SKM-1 treated with dmso at 0.1 percent for 144 hours (cell line): ENCODE data around the gene RAD9A.

Source experiments
- DNase-seq: peaks from one replicate; lab custom pipeline; 2025; ENCODE audit not compliant: unreplicated experiment; lab: John Stamatoyannopoulos, UW

RAD9A gene

DNA sequence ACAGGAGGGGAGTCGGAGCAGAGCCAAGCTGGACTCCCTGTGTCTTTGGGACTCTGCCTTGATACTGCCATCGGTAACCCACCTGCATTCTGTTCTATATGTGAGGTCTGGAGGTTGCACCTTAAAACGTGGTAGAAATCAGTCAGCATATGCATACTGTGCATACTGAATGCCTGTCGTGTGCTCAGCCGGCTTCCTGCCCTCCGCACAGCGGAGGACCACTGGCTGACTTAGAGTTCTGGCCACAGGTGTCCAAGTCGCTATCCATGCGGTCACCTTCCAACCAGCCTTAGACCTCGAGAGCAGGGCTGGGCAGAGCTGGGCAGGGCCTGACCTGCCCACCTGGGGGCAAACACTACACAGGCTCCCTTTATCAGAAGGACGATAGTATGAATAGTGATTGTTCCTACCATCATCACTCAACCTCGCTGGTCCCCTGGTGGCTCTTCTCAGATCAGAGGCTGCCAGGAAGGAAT lies 15.9 kb downstream of the RAD9A start:
- DNase-seq = no peak

DNA sequence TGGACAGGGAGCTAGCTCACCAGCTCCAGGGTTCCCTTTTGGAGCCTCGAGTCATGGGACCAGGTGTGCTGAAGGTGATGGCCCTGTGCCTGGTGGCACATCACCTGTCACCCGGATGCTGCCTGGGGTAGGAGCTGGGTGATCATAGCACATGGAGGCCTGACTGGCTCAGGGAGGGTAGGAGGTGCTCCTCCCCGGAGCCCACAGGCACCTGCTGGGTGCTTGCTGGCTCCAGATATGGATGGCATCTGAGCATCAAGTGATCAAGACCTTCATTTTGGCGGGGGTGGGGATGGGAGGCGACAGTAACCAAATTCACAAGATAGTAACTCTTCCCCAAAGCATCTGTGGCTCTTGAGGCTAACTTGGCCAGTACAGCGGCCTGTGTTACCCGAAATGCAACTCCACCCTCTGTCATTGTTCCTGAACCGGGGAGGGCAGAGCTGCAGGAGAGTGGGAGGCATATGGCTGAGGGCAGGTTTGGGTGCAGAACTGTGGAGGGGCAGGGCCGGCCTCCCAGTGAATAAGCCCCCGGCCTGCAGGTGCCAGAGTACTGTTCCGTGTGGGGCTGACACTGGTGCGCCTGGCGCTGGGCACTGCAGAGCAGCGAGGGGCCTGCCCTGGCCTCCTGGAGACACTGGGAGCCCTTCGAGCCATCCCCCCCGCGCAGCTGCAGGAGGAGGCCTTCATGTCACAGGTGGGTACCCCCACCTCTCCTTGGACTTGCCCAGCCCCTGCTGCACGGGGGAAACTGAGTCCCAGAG lies 16.8 kb downstream of the RAD9A start:
- DNase-seq = no peak

DNA sequence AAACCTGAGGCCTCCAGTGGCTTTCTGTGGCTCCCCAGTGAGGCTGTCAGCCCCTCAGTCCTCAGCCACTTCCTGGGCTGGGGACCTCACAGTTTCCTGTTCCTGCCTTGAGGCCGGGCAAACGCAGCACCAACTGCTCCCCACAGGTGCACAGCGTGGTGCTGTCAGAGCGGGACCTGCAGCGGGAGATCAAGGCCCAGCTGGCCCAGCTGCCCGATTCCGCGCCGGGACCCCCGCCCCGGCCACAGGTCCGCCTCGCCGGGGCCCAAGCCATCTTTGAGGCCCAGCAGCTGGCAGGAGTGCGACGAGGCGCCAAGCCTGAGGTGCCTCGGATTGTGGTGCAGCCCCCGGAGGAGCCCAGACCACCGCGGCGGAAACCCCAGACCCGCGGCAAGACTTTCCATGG lies 17.5 kb downstream of the RAD9A start:
- no peak for DNase-seq

DNA sequence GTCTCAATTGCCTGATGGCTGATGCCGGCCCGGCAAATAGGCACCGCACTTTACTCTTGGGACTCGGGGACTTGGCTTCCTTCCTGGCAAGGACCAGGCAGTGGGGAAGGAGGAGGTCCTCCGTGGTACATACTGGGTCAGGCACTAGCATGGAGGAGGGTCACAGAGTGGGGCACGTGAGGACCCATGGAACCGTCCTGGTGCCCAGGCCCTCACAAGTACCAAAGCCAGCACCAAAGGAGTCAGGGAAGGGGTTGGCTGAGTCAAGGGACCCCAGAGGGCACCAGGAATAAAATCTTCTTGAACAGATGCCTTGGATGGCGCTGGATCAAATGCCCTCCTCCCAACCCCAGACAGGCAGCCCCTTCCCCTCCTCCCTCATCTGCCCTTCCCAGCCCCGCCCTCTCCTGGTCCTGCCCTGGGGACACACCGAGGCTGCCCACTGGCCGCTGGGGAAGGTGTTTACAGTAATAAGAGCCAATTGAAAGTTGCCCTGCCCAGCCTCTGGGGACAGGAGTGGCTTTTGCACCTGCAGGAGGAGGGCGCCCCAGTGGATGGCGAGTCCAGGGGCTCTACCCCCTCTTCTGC lies 18.1 kb downstream of the RAD9A start:
- DNase-seq = no peak

DNA sequence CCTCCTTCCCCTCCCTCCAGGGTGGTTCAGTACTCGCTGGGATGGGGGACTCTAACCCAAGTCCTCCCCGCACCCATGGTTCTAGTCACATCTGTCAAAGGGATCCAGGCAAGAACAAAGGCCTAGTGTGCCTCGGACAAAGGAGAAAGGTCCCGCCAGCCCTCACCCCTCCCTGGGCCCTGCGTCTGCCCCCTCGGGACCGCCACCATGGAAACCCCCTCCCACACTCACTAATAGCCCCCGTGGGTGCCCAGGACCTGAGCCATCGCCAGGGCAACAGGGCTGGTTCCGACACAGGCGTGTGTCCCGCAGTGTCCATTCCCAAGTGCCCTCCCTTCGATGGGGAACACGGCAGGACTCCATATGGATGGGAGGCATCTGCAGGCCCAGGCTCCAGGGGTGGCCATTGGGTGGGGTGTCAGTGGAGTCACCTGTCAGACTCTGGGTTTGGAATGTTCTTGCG lies 18.6 kb downstream of the RAD9A start:
- DNase-seq = no peak

DNA sequence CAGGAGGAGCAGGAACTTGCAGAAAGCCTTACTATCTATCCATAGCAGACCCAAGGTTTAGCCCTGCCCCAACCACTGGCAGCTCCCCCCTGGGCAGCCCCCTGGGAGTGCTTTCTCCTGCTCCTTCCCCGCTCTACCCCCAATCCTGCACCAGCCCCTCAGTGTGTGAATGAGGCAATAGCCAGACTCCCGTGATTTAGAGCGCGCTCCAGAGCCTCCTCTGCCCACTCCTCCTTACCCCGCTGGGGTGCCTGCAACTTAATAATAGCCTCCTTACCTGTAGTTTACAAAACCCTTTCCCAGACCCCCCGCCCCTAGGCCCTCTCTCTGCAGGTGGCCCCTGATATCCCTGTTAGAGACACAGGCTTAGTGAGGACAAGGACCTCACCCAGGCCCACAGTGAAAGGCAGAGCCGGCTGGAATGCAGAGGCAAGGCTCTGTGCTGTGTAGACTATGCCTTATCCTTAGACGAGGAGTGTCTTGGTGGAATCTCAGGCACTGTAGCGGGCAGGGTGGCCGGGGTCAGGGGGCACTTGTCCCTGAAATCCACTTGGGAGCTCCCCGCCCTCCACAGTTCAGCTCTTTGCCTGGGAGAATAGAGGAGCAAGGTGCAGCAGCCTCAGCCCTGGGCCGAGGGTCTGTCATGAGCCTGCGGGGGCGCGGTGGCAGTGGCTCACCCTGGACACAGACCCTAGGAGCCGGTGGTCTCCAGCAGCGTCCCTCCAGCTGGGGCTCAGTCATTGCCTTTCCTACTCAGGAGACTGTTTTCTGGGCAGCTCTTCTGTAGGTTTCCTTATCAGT lies 19.4 kb downstream of the RAD9A start:
- DNase-seq = no peak

DNA sequence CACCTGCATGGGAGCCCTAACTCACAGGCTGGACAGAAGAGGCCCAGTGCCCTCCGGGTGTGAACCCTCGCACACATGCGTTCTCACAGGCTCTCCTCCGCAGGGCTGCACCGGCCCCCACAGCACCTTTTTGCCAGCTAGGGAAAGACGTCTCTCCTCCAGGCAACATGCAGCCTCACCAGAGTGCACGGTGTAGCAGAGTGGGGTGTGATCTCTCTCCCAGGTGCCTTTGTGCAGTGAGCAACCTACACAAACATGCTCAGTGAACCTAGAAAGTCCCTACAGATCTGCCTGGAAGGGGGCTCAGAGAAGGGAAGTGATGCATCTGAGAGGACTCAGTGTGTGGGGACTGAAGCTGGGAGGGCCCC lies 20.0 kb downstream of the RAD9A start:
- DNase-seq = no peak

DNA sequence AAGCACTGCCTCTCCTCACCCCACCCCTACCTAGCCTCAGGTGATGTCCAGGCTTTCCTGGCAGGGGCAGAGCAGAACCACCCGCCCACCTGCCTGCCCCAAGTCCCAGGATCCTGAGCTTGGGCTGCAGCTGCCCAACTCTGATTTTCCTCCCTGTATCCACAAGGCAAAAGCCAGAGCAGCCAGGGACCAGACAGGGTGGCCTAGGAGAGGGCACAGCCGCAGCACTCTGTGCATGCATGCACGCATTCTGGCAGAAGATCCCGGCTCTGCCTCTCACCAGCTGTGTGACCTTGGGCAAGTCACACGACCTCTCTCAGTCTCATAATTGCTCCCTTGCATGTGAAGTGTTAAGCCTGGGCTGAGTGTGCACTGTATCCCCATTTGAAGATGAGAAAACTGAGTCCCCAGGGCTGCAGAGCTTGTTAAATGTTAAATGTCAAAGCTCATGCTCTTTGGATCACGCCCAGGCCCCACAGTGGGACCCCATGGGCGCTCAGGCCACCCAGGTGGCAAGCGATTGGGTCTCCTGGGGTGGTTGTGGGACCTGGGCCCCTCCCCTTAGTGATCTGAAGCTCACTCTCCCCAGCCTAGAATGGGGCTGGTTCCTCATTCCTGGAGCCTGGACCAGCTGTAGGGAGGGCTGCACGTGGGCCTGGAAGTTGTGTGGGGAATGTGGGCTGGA lies 20.9 kb downstream of the RAD9A start:
- DNase-seq = no peak

DNA sequence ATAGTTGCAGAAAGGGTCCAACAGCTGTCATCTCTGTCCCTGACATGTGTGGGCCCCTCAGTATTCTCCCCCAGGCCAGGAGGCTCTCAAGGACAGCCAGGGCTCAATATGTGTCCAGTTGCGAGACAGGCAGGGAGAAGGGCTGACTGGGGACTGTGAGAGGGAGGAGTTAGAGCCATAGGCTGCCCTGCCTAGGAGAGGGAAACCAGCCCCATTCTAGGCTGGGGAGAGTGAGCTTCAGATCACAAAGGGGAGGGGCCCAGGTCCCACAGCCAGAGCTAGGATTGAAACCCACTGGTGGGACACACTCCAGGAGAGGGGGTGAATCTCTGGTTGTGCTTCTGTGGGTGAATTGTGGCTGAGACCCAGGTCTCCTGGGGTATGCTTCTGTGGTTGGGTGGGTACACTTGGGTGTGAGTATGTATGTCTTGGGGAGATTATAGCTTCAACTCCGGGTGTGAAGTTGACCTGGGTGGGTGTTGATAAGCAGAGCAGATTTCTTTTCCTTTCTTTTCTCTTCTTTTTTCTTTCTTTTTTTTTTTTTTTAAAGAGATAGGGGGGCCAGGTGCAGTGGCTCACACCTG lies 21.6 kb downstream of the RAD9A start:
- no peak for DNase-seq

DNA sequence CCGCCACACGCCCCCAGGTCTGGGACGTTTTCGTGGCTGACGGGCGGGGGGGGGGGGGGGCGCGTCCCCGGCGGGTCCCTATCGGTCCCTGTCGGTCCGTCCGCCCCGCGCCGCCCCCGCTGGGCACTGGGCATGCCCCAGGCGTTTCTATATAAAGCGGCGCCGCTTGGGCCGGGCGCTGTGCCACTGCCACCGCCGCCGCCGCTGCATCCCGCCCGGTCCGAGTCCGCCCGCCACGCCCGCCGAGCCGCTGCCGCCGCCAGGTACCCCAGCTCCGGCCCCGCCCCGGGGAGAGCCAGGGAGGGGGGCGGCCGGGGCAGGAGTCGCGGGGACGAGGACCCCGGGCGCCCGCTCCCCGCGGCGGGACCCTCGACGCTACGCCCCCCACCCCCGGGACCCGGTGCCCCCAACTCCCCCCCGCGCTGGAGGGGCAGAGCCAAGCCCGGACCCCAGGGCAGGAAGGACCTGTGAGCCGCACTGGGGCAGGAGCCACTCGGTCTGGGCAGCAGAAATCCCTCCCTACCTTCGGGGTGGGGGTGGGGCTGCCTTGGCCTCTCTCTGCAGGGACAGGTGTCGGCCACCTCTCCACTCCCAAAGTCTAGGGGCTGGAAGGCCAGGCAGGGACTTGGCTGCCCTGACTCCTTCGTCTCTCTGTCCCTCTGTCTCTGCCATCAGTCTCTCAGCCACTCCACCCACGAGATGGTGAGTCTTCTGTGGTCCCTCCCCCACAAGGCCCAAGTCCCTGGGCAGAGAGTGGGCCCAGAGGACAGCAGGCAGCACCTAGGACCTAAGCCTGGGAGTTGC lies 23.9 kb downstream of the RAD9A start, which contains the start of gene CARNS1:
CARNS1 (plus strand) TSS at position 178 of the 804 bp plus-strand sequence; CDS start at position 700, 522 bp downstream.
- DNase-seq = no peak

DNA sequence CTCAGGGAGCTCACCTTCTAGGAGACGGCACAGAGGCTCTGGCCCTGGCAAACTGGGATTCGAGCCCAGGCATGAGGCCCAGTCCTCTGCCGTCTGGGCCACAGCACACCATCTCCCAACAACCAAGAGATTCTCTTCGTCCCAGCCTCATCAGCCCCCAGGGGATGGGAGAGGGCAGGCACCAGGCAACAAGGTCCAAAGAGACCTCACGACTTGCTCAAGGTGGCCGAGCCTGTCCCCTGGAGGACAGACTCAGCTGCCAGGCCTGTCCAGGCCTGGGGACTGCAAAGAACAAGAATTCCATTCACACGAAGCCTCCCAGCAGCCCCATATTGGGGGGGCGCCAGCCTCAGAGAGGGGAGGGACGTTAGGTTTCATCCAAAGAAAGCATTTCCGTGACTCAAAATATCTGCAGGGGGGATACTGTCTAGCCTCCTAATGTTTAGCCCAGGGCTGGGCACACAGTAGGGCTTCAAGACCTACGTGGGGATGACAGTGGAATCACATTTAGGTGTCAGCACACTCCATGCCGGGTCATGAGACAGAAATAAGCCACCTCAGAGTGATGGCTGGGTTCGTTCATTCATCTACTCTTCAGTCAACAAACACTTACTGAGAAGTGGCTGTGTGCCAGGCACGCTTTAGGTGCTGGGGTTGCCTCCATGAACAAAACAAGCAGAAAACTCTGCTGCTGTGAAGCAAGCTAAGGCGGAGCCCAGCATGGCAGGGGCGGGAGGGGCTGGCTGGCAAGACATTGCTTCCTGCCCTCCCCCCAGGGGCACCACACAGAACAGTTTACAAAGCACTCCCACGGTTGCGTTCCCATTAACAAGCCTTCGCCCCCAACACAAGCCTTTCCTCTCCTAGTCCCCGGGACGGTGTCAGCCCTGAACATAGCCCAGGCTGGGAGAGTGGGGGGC lies 24.9 kb downstream of the RAD9A start:
- DNase-seq = no peak

DNA sequence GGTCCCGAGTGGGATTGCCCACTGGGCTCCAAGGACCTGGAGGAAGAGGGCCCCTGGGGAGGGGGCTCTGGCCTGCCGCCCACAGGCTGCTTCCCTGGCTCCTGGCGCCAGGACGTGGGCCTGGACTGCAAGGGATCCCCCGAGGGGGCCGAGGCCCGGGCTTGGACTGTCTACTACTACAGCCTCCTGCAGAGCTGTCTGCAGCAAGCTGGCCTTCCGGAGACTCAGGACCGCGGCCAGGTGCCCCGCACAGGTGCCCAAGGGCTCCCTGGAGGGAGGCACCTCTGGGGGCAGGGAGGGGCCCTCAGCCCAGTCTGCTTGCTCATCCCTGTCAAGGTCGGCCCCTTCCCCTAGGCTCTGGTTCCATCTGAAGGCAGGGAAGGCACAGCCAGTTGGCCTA lies 25.6 kb downstream of the RAD9A start:
- no peak for DNase-seq

DNA sequence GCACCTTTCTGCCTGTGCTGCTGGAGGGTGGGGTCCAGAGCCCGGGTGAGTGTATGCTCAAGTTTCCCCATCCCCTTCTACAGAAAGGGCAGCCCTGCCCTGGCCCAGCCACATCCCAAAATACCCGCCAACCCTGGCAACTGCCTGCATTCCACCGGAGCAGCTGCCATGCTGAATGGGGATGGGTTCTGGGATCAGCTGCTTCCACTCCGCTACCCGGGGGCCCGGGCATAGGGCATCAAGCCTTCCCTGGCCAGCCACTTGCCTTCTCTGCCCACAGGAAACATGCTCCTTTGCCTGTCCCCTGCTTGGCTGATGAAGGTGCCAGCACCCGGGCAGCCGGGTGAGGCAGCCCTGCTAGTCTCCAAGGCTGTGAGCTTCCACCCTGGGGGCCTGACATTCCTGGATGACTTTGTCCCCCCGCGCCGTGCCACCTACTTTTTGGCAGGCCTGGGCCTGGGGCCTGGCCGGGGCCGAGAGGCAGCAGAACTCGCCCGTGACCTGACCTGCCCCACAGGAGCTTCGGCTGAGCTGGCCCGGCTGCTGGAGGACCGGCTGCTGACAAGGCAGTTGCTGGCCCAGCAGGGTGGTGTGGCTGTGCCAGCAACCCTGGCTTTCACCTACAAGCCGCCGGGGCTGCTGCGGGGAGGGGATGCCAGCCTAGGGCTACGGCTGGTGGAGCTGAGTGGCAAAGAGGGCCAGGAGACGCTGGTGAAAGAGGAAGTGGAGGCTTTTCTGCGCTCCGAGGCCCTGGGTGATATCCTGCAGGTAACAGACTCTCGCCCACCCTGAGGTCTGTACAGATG lies 26.9 kb downstream of the RAD9A start:
- no peak for DNase-seq

DNA sequence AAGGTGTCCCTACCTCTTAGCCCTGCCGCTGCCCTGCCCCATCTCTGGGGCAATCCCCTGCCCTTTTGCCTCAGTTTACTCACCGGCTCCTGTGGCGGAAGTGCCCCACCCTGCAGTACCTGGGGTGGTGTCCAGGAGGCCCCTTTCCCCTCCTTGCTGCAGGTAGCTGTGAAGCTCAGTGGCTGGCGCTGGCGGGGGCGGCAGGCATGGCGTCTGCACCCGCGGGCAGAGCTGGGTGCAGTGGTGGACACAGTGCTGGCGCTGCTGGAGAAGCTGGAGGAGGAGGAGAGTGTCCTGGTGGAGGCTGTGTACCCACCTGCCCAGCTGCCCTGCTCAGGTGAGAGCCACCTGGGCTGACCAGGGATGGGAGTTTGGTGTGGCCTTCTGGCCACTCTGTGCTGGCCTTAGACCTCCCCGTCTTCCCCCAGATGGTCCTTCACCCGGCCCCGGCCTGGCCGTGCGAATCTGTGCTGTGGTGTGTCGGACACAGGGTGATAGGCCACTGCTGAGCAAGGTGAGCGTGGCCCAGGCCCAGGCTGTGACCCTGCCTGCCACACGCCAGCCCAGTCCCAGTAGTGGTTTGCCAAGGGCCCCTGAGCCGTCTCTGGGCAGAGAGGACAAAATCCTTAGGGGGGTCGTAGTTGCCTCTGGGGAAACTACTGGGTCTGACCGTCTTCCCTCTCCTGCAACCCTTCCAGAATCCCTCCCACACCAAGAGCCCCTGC lies 27.7 kb downstream of the RAD9A start:
- DNase-seq = no peak

DNA sequence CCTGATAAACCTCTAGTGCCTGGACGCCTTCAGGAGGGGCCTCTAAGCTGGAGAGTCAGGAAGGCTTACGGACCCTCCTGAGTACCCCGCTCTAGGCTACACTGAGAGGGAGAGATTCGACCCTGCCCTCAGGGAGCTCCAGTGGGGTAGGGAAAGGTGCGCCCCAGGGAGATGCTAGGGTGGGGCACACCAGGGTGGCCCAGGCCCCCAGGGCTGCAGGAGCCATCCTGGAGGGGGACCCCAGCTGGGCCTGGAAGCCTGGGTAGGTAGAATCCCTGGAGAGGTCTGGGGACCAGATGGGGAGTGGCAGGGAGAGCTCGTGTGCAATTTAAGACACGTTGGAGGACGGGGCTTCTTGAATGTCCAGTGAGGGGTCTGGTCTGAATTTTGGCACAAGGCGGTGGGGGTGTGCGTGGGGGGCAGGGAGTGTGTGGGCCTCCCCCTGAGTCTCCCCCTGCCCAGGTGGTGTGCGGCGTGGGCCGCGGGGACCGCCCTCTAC lies 28.4 kb downstream of the RAD9A start:
- DNase-seq = no peak

DNA sequence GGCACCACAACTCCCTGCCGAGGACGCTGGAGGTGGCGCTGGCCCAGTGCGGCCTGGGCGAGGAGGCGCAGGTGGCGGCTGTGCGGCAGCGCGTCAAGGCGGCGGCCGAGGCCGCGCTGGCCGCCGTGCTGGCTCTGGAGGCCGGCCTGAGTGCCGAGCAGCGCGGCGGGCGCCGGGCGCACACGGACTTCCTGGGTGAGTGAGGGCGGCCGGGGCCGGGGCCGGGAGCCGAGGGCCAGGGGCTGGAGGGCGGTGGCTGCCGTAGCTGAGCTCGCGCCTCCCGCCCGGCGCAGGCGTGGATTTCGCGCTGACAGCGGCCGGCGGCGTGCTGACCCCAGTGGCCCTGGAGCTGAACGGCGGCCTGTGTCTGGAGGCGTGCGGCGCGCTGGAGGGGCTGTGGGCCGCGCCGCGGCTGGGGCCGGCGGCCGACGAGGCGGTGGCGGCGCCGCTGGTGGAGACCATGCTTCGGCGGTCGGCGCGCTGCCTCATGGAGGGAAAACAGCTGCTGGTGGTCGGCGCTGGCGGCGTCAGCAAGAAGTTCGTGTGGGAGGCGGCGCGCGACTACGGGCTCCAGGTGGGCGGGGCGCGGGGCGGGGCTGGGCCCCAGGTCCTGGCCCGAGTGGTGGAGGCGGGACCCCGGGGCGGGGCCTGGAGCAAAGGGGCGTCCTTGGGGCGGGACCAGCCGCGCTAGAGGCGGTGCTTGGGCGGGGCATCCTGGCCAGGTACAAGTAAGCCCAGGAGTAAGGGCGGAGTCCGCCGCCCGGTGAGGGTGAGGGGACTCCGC lies 29.1 kb downstream of the RAD9A start:
- peak; percentile 68 for DNase-seq
